KMS-11 (cell line): Measurements from ENCODE around the gene MLPH.

ENCODE experiments used
- H2AFZ ChIP-seq: fragments of 200-600 bp; sonication (generic); 2 replicates; pipeline ENCODE4 v1.6.1; 2016; ENCODE audit warnings: antibody characterized with exemption, mixed run types, low read depth
- H3K27ac ChIP-seq: fragments of 200-600 bp; sonication (generic); 2 replicates; pipeline ENCODE4 v1.6.1; 2016; ENCODE audit warnings: mild to moderate bottlenecking, mixed run types
- H3K27me3 ChIP-seq: fragments of 200-600 bp; sonication (generic); 2 replicates; pipeline ENCODE4 v1.6.1; 2017; ENCODE audit warnings: mild to moderate bottlenecking, low read depth, mixed run types, moderate library complexity; ENCODE audit not compliant: insufficient read depth
- H3K36me3 ChIP-seq: fragments of 200-600 bp; sonication (generic); 2 replicates; pipeline ENCODE4 v1.6.1; 2017; ENCODE audit warnings: mild to moderate bottlenecking, mixed run types; ENCODE audit not compliant: insufficient read depth
- H3K4me1 ChIP-seq: fragments of 200-600 bp; sonication (generic); 2 replicates; pipeline ENCODE4 v1.6.1; 2016; ENCODE audit warnings: mild to moderate bottlenecking, low read depth, mixed run types; ENCODE audit not compliant: poor library complexity, severe bottlenecking
- H3K4me2 ChIP-seq: fragments of 200-600 bp; sonication (generic); 2 replicates; pipeline ENCODE4 v1.7.0; 2016; ENCODE audit warnings: mild to moderate bottlenecking, mixed run types
- H3K4me3 ChIP-seq: fragments of 200-600 bp; sonication (generic); IDR thresholded peaks from 2 replicates; pipeline ENCODE4 v1.6.1; 2017; ENCODE audit warnings: low read depth, low read length, mixed read lengths; ENCODE audit not compliant: insufficient read depth
- H3K79me2 ChIP-seq: fragments of 200-600 bp; sonication (generic); 2 replicates; pipeline ENCODE4 v1.6.1; 2016; ENCODE audit warnings: low read depth, mixed run types; ENCODE audit not compliant: insufficient read depth
- H3K9ac ChIP-seq: fragments of 200-600 bp; sonication (generic); 2 replicates; pipeline ENCODE4 v1.6.1; 2016; ENCODE audit warnings: mild to moderate bottlenecking, mixed run types
- H4K20me1 ChIP-seq: fragments of 200-600 bp; sonication (generic); 2 replicates; pipeline ENCODE4 v1.6.1; 2016; ENCODE audit warnings: mild to moderate bottlenecking, mixed run types; ENCODE audit not compliant: insufficient read depth
- CTCF ChIP-seq: fragments of 200-600 bp; sonication (generic); conservative IDR thresholded peaks from 2 replicates; pipeline ENCODE4 v1.6.1; 2017; ENCODE audit warnings: low read depth, mild to moderate bottlenecking, antibody characterized with exemption, low read length, moderate library complexity, mixed read lengths

Gene MLPH

GRCh38 chr2:237538901-237539300 lies 51.9 kb downstream of the MLPH start:
- no peak overlapping the region for H3K27ac ChIP-seq

GRCh38 chr2:237539681-237540080 lies 52.6 kb downstream of the MLPH start:
- H3K4me3 ChIP-seq: no peak overlapping the region
- no peak overlapping the region for H3K4me2 ChIP-seq
- no peaks in the 10 kb centered on the region for H3K36me3 ChIP-seq
- no peaks in the 10 kb centered on the region for H3K79me2 ChIP-seq
- H3K27me3 ChIP-seq: peaks cover 4% of the 10 kb centered on the region; the same call in 1 of the 2 replicates
- no peaks in the 10 kb centered on the region for H4K20me1 ChIP-seq
- no peak for TF ChIP-seq CTCF
- H2AFZ ChIP-seq: no peak overlapping the region
- no peak overlapping the region for H3K9ac ChIP-seq
- H3K27ac ChIP-seq: no peak overlapping the region
- H3K4me1 ChIP-seq: no peaks in the 10 kb centered on the region

More at GRCh38 chr2:237538901-237539300, 51.9 kb downstream of the MLPH start:
- Histone ChIP-seq H3K9ac (no peak overlapping the region), H3K36me3 (no peaks in the 10 kb centered on the region), H2AFZ (no peak overlapping the region), H3K4me2 (no peak overlapping the region), H3K4me1 (no peaks in the 10 kb centered on the region), H3K4me3 (no peak overlapping the region), H4K20me1 (no peaks in the 10 kb centered on the region), H3K27me3 (peaks cover 4% of the 10 kb centered on the region; the same call in 1 of the 2 replicates), H3K79me2 (no peaks in the 10 kb centered on the region)
- TF ChIP-seq CTCF: no peak

DNA sequence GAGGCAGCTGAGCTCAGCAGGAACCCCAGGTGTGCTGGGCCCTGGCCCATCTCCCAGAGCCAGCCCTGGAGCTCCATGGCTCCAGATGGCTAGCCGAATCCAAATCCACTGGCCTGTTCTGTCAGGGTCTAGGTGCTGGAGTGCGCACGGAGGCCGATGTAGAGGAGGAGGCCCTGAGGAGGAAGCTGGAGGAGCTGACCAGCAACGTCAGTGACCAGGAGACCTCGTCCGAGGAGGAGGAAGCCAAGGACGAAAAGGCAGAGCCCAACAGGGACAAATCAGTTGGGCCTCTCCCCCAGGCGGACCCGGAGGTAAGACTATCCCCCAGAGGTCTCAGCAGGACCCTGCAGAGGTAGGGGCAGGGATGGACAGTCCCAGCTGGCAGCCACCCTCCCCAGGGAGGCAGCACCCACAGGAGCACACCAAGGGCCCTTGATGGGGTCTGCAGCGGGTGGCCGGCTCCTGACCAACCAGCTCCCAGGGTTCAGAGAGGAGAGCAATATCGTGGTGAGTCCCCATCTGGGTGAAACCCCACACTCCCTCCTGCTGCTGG lies 53.2 kb downstream of the MLPH start:
- Histone ChIP-seq H3K9ac (no peak overlapping the region), H3K4me1 (no peaks in the 10 kb centered on the region), H3K36me3 (no peaks in the 10 kb centered on the region), H3K4me2 (no peak overlapping the region), H3K27ac (no peak overlapping the region), H2AFZ (no peak overlapping the region), H3K4me3 (no peak overlapping the region), H4K20me1 (no peaks in the 10 kb centered on the region), H3K79me2 (no peaks in the 10 kb centered on the region), H3K27me3 (peaks cover 4% of the 10 kb centered on the region; the same call in 1 of the 2 replicates)
- no peak for TF ChIP-seq CTCF

GRCh38 chr2:237540823-237541222 lies 53.8 kb downstream of the MLPH start:
- H3K79me2 ChIP-seq: no peaks in the 10 kb centered on the region
- peaks cover 4% of the 10 kb centered on the region; the same call in 1 of the 2 replicates for H3K27me3 ChIP-seq
- no peaks in the 10 kb centered on the region for H4K20me1 ChIP-seq
- no peak overlapping the region for H3K9ac ChIP-seq
- H2AFZ ChIP-seq: no peak overlapping the region
- no peak overlapping the region for H3K4me3 ChIP-seq
- no peak for TF ChIP-seq CTCF
- no peak overlapping the region for H3K27ac ChIP-seq
- H3K4me2 ChIP-seq: no peak overlapping the region
- H3K36me3 ChIP-seq: no peaks in the 10 kb centered on the region
- H3K4me1 ChIP-seq: no peaks in the 10 kb centered on the region
